Progenitor cell of endocrine pancreas (in vitro differentiated cells): Measurements from ENCODE around the gene TLR9. TPM values are rescaled to one million over a fixed set of nuclear protein-coding genes. Genes with fewer than 3 reads are reported as not detected.
A peak's percentile ranks its signal among the peaks of the same experiment; 100 is the strongest.

Source experiments
- DNase-seq: peaks from one replicate; pipeline ENCODE4 v3.0.0; 2021; ENCODE audit warnings: low spot score; ENCODE audit not compliant: unreplicated experiment
- H3K27ac Mint-ChIP-seq: 2 replicates; pipeline ENCODE4 v1.8.0; 2021; ENCODE audit warnings: mild to moderate bottlenecking, moderate library complexity, mixed read lengths
- H3K27me3 Mint-ChIP-seq: 2 replicates; pipeline ENCODE4 v1.8.0; 2021; ENCODE audit warnings: mixed read lengths
- H3K36me3 Mint-ChIP-seq: 2 replicates; pipeline ENCODE4 v1.8.0; 2022; ENCODE audit warnings: mixed read lengths; ENCODE audit not compliant: insufficient read depth
- H3K4me1 Mint-ChIP-seq: 2 replicates; pipeline ENCODE4 v1.8.0; 2021; ENCODE audit warnings: low read depth, mixed read lengths
- H3K4me3 Mint-ChIP-seq: 2 replicates; pipeline ENCODE4 v1.8.0; 2021; ENCODE audit warnings: low read depth, mild to moderate bottlenecking, moderate library complexity, mixed read lengths
- H3K9me3 Mint-ChIP-seq: 2 replicates; pipeline ENCODE4 v1.8.0; 2021; ENCODE audit warnings: low read depth, mixed read lengths
- total RNA-seq: library from RNA; stranded (reverse); gene quantifications from 2 replicates; pipeline ENCODE4 v1.2.1, GENCODE V29; 2021
- TF ChIP-seq, protein P1 (sequence below): fragments of 200-600 bp; sonication (generic); IDR thresholded peaks from one replicate; pipeline ENCODE4 v1.5.0; 2021; ENCODE audit warnings: antibody characterized with exemption, mild to moderate bottlenecking; ENCODE audit not compliant: unreplicated experiment

The TLR9 gene
- total RNA-seq, 1 donor from 2014 or later, result not detected

DNA sequence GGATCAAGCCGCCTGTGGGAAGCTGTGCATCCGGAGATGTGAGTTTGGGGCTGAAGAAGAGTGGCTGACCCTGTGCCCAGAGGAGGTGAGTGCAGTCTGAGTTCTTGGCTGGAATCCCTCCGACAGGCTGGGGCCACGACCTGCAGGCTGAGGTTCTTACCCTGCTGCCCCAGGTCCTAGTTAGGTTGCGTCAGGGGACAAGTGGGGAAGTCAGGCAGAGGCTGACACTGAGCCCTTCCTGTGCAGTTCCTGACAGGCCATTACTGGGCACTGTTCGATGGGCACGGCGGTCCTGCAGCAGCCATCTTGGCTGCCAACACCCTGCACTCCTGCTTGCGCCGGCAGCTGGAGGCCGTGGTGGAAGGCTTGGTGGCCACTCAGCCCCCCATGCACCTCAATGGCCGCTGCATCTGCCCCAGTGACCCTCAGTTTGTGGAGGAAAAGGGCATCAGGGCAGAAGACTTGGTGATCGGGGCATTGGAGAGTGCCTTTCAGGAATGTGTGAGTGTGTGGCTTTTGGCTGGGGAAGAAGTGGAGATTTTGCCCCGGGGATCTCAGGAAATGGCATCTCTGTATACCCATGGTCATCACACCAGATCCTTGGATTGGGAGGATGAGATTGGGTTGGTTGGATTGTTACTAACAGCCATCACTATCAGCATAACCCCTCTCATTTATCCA, 21.4 kb upstream of the TLR9 start:
- Mint-ChIP-seq H3K27ac (peak overlapping the region; percentile 69), H3K36me3 (peaks cover 4% of the 10 kb centered on the region), H3K4me1 (peaks cover 1% of the 10 kb centered on the region)

DNA sequence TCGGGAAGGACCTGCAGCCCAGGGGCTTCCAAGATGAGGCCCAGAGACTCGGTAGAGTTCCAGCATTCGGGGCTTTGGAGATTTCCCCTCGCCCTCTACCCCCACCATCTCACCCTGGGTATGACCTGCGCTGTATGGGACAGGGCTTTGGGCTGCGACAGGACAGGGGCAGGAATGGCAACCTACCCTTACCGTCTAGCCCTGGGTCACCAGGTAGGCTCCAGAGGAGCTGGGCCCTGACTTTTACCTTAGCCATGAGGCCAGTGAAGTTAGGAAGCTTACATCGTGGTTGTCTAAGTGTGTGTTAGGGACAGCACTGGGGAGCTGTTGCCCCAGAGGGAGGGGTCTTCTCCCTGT, 20.8 kb upstream of the TLR9 start:
- TF ChIP-seq, protein P1, sequence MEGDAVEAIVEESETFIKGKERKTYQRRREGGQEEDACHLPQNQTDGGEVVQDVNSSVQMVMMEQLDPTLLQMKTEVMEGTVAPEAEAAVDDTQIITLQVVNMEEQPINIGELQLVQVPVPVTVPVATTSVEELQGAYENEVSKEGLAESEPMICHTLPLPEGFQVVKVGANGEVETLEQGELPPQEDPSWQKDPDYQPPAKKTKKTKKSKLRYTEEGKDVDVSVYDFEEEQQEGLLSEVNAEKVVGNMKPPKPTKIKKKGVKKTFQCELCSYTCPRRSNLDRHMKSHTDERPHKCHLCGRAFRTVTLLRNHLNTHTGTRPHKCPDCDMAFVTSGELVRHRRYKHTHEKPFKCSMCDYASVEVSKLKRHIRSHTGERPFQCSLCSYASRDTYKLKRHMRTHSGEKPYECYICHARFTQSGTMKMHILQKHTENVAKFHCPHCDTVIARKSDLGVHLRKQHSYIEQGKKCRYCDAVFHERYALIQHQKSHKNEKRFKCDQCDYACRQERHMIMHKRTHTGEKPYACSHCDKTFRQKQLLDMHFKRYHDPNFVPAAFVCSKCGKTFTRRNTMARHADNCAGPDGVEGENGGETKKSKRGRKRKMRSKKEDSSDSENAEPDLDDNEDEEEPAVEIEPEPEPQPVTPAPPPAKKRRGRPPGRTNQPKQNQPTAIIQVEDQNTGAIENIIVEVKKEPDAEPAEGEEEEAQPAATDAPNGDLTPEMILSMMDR, result no peak
- no peak for DNase-seq
- H3K27me3 Mint-ChIP-seq, result peaks cover 36% of the 10 kb centered on the region
- peak overlapping the region; percentile 67 for H3K4me3 Mint-ChIP-seq
- H3K4me1 Mint-ChIP-seq, result peaks cover 1% of the 10 kb centered on the region
- H3K9me3 Mint-ChIP-seq, result no peaks in the 10 kb centered on the region
- peaks cover 3% of the 10 kb centered on the region for H3K36me3 Mint-ChIP-seq
- peak overlapping the region; percentile 69 for H3K27ac Mint-ChIP-seq

More for the DNA sequence above, 21.4 kb upstream of the TLR9 start:
- no peaks in the 10 kb centered on the region for H3K9me3 Mint-ChIP-seq
- peak overlapping the region; percentile 16 for H3K4me3 Mint-ChIP-seq
- DNase-seq, result no peak
- TF ChIP-seq, protein P1, result no peak
- peaks cover 35% of the 10 kb centered on the region for H3K27me3 Mint-ChIP-seq

DNA sequence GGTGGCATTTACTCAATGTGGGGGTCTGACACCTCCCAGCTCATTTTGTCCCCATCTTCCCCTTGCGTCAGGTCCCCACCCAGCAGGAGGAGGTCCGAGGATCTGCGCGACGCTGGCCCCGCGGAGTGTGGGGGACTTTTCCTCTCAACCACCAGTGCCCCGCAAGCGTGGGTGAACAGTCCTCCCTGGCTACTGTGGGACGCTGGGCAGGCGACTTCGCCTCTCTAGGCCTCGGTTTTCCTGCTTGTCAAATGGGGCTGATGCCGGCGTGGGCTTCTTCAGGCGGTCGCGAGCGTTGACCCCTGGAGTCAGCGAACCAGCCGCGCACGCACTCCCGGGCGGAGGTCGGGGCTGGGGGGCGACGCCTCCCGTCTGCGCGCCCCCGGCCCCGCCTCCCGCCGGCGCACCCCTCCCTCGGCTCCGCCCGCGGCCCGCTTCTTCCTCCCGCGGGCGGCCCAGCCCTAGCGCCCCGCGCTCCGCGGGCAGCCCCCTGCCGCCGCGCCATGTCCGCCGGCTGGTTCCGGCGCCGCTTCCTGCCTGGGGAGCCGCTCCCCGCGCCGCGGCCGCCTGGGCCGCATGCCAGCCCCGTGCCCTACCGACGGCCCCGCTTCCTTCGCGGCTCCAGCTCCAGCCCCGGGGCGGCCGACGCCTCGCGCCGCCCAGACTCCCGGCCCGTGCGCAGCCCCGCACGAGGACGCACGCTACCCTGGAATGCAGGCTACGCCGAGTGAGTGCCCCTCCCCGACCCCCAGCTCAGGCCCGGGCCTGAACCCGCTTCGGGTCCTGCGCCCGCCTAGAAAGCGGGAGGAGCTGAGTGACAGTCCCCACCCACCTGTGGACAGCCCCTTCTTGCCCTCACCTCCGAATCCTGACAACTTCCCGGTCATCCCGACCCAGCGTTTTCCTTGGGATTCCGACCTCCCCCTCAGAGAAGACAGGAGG, 20.1 kb upstream of the TLR9 start, which contains the start of gene PPM1M:
Gene PPM1M, plus strand, starts transcription at position 438 of the 942 bp plus-strand sequence. Its CDS starts 66 bp downstream, at position 504.
- Mint-ChIP-seq H3K9me3 (no peaks in the 10 kb centered on the region), H3K4me3 (peak within 1 kb of the TSS; percentile 67), H3K4me1 (peaks cover 3% of the 10 kb centered on the region), H3K27ac (peak within 1 kb of the TSS; percentile 69), H3K27me3 (peaks cover 36% of the 10 kb centered on the region), H3K36me3 (peaks cover 3% of the 10 kb centered on the region)
- TF ChIP-seq, protein P1, result no peak
- no peak for DNase-seq

DNA sequence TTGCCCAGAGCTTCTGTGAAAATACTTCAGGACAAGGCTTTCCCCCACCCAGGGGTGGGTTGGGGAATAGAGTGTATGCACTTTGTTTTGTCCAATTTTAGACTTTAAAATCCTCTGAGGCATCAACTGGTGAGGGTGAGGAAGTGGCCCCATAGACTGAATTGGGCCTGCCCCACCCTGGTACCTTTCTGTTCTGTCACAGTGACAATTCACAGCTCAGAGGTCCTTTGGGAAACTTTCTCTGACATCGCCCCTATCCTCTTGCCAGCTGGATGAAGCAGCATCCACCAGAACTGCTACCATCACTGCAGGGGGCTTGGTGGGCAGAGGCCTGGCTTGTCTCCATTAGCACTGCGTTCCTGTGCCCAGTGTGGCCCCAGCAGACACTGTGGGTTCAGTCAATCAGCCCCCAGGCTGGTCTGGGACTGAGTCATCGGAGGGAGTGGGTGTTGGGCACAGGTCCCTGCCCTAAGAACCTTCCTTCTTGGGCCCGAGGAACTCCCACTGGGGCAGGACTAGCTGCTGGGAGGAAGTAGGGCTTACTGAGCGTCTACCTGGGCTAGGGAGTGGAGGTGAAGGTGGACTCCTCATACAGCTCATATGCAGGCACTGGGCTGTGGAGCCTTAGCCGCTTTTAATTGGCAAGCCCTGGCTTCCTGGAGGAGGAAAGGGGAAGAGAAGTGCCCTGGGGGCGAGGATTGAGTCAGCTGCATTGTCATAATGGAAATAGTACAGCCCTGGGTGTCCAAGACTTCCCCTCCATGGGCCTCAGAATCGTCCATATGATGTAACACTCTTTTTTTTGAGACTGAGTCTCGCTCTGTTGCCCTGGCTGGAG, 18.6 kb upstream of the TLR9 start:
- Mint-ChIP-seq H3K4me3 (peak overlapping the region; percentile 53), H3K9me3 (no peaks in the 10 kb centered on the region), H3K27ac (no peak overlapping the region), H3K4me1 (peaks cover 9% of the 10 kb centered on the region), H3K36me3 (peaks cover 1% of the 10 kb centered on the region), H3K27me3 (peaks cover 36% of the 10 kb centered on the region)
- TF ChIP-seq, protein P1, result no peak
- DNase-seq, result no peak
